Left renal cortex interstitium (tissue), 4 donors: ENCODE measurements around the gene TMSB4X. TPM values are rescaled to one million over a fixed set of nuclear protein-coding genes. Genes with fewer than 3 reads are reported as not detected.
"Not testable (repeated sequence)": the region's sequence is repeated elsewhere in the genome, so short reads cannot be mapped to it uniquely, and the experiment has no call there.

Source experiments
- DNase-seq, 4 donors: peaks; one replicate each; pipeline ENCODE4 v3.0.0-alpha.2; 2013; ENCODE audit warnings: low read depth in 4 of 4, low spot score in 2 of 4, missing footprints in 1 of 4
- polyA plus RNA-seq, 4 donors: library from polyadenylated mRNA; unstranded; fragments of 120-200 nt; gene quantifications; one replicate each; pipeline ENCODE4 v1.2.1, GENCODE V29; 2013; ENCODE audit not compliant: insufficient read length in 4 of 4

The TMSB4X gene
- polyA plus RNA-seq: 1,000 to 10,000 TPM; 2,558 to 3,753 (median 3,159) TPM

DNA sequence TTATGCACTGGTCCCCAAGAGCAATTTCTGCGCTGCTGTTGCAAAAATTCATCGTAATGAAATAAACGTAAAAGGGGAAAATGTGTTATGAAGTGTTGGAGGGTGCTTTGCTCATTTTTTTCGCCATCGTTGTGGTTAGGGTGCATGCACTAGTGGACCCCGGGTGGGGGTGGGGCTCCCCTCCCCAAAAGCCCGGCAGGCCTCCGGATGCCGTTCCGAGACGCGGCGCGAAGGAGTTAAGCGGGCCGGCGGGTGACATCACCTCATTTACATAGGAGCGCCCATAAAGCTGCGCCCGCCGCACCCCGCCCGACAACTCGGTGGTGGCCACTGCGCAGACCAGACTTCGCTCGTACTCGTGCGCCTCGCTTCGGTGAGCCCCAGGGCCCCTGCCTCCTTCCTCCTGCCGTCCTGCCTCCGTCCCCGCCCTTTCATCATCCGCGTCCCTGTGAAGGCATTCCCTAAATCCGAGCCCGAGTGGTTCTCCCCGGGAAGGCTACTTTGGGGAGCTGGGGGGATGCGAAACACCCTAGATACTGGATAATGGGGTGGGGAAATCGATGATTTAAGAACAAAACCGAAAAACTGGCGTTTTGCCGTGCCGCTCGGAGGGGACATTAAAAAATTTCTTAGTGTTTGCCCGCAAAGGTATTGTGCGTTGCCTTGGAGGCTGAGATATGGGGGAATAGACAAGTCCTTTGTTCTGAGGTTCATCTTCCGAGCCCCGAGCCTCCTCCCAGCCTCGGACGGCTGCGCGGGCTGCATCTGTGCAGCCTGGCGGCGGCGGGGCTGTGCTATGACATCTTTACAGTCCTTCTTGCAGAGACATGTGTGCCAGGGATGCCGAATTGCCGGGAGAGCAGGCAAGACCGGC lies at the start of gene TMSB4X:
Gene TMSB4X, plus strand, starts transcription at position 315 of the 874 bp plus-strand sequence.
- no peak for DNase-seq

DNA sequence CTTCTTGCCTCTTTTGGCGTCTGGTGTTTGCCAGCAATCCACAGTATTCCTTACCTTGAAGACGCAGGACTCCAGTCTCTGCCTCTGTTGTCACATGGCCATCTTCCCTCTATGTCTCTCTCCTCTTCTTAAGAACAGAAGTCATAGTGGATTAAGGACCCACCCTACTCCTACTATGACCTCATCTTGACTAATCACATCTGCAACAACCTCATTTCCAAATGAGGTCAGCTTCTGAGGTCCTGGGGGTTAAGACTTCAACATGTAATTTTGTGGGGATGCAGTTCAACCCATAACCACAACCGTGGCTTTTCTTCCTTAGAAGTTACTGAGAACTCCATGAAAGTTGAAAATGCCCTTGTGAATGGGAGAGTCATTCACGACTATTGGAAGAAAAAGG lies 45.2 kb upstream of the TMSB4X start:
- DNase-seq: no peak

DNA sequence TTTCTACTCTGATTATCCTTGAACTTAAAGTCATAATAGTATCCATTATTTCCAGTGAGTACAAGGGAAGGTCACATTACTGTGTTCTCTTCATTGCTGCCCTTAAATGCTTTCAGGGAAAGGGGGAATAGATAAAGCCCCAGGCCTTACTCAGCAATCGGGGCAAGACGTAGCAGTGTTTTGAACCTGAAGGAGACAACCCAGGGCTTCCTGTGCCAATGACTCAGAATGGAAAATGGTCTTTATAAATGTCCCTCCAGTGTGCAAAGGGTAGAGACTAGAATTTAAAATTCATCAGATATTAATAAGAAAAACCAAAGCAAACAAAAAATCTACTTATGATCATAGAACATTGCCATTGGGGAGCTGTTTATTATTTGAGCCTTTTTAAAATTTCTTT lies 44.8 kb upstream of the TMSB4X start:
- no peak for DNase-seq

DNA sequence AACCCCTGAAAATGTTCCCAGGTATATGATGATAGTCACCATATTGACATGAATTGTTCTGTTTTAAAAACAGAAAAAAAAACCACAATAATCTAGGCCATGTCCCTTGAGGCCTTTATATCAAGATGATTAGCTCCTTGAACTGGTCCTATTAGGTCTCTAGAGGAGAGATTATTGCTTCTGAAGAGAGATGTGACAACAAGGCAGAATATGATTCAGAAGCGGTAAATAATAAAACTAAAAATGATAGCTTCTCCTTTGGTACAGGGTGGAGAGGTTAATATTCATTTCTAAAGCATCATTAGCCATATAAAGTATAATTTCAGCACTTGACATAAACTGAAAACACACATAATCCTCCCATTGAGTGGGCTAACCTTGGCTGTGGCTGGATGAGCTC lies 42.7 kb upstream of the TMSB4X start:
- no peak for DNase-seq

DNA sequence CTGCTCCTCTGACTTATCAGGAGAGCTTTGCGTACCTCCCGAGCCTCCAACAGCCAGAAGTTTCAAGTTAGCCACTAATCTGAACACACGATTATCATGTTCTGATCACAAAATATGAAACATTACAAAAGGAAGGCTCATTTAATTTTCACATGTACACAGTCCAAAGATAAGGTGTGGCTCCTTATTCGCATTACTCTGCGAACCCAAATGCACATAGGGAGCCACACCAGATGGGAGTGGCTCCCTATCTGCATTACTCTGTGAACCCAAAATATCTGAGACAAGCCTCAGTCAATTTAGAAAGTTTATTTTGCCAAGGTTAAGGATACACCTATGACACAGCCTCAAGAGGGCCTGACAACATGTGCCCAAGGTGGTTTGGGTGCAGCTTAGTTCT lies 40.1 kb upstream of the TMSB4X start:
- DNase-seq: no peak

DNA sequence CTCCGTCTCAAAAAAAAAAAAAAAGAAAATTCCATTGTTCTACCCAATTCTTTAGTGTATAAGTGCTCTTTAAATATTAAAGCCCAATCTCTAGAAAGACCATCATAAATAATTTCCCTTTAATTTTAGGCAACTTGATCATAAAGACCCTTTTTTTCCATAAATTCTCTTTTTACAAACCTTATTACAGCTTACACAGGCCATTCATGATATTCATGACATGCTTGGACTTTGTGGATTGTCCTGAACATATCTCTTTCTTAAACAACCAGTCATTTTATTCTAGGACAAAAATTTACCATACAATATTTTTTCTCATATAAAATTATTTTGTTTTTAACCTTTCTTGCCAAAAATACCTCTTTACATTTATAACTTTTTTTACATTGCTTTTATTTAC lies 38.0 kb upstream of the TMSB4X start:
- DNase-seq: no peak

DNA sequence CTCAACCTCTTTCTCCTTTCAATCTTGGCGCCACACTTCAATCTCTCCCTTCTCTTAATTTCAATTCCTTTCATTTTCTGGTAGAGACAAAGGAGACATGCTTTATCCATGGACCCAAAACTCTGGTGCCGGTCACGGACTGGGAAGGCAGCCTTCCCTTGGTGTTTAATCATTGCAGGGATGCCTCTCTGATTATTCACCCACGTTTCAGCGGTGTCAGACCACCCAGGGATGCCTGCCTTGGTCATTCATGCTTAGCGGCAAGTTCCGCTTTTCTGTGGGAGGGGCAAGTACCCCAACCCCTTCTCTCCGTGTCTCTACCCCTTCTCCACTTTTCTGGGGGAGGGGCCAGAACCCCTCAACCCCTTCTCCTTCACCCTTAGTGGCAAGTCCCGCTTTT lies 34.4 kb upstream of the TMSB4X start:
- DNase-seq: not testable (repeated sequence)

DNA sequence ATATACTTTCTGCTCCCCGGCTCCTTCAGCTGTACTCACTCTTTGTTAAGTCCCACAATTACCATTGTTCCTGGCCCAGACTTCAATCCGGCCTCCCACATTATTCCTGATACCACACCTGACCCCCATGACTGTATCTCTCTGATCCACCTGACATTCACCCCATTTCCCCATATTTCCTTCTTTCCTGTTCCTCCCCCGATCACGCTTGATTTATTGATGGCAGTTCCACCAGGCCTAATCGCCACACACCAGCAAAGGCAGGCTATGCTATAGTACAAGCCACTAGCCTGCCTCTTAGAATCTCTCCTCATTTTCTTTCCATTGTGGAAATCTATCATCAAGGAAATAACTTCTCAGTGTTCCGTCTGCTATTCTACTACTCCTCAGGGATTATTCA lies 31.3 kb upstream of the TMSB4X start:
- DNase-seq: not testable (repeated sequence)

DNA sequence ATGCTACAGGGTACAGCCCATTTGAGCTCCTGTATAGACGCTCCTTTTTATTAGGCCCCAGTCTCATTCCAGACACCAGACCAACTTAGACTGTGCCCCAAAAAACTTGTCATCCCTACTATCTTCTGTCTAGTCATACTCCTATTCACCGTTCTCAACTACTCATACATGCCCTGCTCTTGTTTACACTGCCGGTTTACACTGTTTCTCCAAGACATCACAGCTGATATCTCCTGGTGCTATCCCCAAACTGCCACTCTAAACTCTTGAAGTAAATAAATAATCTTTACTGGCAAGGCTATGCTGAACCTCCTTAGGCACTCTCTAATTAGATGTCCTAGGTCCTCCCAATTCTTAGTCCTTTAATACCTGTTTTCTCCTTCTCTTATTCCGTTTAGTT lies 30.5 kb upstream of the TMSB4X start:
- not testable (repeated sequence) for DNase-seq

DNA sequence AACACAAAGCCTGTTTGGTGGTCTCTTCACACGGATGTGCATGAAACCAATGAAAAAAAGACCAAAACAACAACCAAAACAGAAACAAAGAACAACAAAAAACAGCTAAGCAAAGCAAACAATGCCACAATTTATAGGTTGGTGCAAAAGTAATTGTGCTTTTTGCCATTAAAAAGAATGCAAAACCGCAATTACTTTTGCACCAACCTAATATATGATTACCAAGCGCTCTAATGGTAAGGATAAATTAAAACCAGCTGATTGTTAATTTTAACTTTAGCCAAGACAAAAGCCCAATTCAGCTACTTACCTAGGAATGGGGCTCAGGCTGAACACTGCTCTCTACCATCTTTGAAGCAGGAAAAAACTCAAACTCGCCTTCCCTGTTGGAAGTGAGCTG lies 29.4 kb upstream of the TMSB4X start:
- no peak for DNase-seq

DNA sequence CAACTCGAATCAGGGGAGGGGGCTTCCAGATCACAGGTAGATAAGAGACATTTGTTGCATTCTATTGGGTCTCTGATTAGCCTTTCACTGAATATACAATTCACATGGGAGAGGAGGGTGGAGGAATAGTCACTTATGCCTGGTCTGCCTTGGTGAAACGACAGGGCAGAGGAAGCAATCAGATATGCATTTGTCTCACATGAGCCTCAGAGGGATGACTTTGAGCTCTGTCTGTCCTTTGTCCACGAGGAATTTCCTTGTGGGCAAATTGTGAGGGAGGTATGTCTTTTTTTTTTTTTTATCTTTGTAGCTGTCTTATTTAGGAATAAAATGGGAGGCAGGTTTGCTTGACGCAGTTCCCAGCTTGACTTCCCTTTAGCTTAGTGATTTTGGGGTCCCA lies 28.5 kb upstream of the TMSB4X start:
- no peak for DNase-seq

DNA sequence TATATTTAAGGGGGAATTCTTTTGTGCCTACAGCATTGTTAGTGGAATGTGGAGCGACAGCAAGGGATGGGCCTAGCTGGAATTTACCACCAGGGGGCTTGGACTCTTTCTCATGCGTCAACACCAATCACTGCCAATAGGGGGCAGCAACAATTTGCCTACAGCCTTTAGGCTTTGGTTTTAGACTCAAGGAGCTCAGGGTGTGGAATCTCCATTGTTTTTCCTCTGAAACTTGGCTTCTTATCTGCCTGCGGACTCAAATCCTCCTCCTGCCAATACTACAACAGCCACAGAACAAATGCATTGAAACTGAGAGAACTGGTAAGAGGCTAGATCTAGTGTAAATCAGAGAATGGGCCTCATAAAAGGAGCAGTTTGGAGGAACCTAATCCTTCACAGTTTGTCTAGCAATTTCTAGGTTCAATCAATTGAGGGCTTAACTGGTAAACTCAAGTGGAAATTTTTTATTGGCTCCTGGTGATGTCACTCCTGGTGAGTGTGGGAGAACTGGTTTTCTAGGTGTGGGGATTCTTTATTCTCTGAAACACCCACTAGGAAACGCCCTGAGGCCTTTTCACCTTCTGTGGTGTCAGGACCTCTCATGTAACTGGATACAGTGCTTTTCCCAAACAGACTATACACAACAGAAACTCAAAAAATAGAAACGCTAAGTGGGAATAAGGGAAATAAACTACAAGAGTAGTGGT lies 27.9 kb upstream of the TMSB4X start:
- no peak for DNase-seq

DNA sequence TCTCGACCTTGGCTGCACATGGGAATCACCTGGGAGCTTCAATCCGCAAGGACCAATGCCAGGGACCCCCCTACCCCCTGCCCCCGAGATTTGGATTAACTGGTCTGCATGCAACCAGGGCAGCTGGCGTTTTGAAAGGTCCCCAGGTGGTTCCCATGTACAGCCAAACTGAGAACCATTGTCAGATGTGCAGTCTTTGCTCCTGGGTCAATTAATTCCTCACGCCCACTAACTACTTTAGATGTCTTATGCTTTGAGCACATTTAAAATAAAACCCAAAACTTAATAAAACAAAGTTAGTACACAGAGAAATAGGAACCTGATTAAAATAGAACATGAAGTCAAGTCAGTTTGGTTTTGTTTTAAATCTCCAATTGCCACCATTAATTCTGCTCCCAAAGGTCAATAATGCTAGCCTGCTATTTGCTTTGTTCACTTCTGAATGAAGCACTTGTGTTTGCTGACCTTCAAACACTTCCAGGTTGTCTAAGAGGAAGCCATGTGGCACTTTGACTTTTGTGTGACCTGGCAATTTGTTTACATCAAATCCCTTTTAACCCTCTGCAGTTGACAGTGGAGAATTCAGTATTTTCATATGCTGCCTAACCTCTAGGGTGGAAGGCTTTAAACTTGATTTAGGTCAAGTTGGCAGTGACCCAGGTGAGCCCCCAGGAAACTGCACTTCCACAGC lies 27.2 kb upstream of the TMSB4X start:
- DNase-seq: no peak

DNA sequence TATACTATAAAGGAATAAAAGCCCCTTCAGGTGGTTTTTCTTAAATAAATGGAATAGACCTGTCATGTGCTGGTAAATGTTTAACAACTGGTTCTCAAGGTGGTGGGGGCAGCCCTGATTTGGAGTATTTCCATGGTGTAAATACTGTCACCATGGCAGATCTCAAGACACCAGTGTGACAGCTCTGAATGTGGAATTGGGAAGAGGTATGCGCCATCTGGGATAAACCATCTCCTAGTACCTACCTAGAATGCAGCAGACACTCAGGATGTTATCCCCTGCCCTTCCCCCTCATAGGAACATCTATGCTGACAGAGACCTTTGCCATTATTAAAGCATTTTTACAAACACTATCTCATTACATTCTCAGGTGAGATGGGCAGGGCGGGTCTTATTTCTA lies 26.4 kb upstream of the TMSB4X start:
- no peak for DNase-seq

DNA sequence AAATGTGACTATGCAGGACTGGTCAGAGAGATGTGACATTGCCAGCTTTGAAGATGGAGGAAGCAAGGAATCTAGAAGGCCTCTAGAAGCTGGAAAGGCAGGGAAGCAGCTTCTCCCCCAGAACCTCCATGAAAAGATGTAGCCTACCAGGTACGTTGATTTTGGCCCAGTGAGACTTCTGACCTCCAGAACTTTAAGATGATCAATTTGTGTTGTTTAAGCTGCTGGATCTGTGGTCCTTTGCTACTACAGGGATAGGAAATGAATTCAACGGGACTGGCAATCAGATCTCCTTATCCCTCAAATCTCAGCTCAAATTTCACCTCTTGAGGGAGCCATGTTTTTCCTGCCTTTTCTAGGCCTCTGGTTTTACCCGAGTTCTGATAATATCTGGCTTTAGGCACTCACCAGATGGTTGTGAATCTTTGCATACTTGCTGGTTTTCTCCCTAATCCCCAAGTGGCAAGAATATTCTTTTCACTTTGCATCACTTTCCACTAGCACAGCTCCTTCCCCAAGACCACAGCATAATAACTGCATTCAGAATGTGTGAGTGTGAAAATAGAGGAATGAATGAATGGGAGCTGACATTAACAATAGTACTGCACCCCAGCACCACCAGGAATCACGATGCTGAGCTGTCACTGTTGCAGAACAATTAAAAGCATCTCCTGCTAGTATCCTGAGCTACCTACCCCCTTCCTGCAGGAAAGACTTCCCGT lies 25.5 kb upstream of the TMSB4X start:
- no peak for DNase-seq

DNA sequence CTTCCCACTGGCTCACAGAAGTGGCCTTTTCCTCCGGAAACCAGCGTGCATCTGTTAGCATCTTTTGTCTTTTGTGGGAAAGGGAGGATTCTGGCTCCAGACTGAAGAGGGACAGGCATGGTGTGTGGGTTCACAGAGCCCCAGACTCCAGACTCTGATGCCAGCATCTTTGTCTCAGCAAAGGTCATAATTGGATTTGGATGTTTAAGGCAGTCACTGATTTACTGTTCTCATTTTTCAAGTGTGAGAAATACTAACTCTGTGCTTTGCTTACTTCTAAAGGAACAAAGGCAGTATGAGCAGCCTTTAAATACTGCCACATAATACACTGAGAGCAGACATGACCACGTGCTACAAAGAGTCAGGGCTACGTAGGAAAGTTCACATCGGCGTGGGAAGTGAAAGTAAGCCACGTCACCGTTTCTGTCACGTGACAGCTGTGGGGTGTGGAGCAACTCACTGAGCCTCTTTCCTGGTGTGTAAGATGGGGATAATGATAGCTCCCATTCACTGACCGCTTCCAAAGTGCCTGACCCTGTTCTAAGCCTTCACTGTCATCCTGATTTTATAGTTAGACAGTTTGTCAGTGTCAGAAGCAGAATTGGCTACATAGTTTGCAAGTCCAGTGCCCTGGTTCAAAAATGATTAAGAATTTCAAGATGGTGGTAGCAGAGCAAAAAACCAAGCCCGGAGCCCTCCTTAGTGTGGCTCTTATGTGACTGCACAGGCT lies 24.8 kb upstream of the TMSB4X start:
- DNase-seq: no peak

DNA sequence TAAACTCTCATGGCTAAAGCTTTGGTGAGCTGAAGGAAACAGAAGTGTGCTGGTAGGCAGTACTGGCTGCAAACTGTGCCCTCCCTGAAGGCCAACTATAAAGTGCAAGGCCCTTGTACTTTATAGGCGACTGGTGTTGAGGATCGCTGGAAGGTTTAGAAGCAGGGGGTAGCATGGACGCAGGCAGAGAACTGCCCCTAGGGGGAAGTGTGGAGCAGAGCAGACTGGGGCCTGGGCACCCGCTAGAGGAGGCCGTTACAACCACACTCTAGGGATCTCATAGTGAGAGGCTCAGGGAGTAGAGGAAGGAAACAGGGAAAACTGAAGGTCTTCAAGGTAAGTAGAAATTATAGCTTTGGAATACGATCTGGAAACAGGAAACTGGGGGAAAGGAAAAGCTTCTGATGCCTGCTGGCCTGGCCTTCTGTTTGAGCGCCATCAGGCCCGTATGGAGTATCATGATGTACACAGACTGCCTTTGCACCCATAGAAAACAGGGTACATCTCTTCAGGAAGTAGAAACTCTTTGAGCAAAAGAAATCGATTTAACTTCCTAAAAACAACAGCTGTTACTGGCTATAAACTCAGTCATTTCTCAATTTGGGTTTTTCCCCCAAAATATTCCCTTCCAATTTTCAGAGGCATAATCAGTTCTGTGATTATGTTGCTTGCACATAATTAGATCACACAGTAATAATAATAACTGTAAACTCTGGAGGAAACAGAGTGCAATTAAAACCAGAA lies 23.9 kb upstream of the TMSB4X start:
- DNase-seq: no peak

DNA sequence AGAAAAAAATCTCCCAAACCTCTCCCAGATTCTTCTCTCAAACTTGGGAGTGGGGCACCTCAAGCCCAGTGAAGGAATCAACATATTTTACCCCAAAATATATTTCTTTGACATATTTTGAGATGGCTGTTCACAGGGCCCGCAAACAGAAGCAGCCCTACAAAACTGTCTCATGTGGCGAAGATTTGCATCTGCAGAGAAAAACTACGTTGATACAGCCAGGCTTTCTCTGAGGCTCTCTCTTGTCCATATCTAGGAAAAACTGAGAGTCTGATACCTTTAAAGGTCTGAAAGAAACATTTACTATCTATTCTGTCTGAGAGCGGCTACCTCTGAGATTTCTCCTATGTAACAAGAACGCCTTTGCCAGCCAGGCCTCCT lies 23.3 kb upstream of the TMSB4X start:
- no peak for DNase-seq

DNA sequence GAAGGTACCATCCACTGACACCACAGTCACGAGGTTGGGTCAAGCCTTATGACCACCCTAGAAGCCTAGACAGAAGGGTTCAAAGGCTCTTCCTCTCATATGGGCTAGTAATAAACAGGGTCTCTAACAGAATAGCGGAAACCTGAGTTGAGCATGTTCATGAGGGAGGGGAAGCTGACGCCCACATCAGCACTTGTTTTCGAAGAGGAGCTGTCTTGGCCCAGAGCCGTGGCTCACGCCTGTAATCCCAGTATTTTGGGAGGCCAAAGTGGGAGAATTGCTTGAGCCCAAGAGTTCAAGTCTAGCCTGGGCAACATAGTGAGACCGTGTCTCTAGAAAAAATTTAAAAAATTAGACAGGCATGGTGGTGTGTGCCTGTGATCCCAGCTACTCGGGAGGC lies 21.5 kb upstream of the TMSB4X start:
- no peak for DNase-seq
